DMS53 treated with DMSO at 0.1 percent for 48 hours (cell line): ENCODE data around the gene WDR74.
"Not testable (repeated sequence)": the region's sequence is repeated elsewhere in the genome, so short reads cannot be mapped to it uniquely, and the experiment has no call there.

ENCODE experiments used
- DNase-seq: peaks from one replicate; lab custom pipeline; 2025; ENCODE audit not compliant: unreplicated experiment; lab: John Stamatoyannopoulos, UW

The WDR74 gene

DNA sequence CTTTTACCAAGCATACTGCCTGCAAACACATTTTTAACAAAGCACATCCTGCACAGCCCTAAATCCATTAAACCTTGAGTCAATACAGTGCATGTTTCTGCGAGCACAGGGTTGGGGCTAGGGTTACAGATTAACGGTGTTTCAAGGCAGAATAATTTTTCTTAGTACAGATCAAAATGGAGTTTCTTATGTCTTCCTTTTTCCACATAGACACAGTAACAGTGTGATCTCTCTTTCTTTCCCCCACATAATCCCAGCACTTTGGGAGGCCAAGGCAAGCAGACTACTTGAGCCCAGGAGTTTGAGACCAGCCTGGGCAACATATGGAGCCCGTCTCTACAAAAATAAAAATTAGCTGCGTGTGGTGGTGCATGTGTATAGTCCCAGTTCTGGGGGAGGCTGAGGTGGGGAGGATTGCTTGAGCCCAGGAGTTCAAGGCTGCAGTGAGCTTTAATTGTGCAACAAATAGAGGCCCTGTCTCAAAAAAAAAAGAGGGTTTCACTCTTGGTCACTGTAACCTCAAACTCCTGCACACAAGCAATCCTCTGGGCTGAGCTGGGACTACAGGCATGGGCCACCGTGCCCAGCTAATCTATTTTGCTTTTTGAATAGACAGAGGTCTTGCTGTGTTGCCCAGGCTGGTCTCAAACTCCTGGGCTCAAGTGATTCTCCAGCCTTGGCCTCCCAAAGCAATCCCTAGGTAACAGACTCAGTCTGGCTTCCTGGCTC, 21.6 kb upstream of the WDR74 start:
- no peak for DNase-seq

- DNase-seq = not testable (repeated sequence)
Observed at GRCh38 chr11:62859281-62859703, 19.9 kb upstream of the WDR74 start.

- no peak for DNase-seq
Observed at GRCh38 chr11:62858201-62858600, 18.8 kb upstream of the WDR74 start.

DNA sequence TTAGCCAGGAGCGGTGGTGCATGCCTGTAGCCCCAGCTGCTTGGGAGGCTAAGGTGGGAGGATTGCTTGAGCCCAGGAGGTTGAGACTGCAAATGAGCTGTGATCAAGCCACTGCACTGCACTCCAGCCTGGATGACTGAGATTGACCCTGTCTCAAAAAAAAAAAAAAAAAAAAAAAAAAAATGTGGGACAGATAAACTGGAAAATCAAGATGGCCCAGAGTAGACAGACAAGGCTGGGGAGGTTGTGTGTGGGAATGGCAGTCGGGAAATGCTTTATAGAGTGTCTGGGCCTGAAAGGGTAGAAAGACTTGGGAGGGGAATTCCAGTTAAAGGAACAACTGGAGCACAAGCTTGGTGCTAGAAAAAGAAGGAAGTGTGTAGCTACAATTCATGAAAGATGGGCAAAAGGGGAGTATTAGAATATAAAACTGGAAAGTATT, 18.2 kb upstream of the WDR74 start:
- peak; percentile 30 for DNase-seq

GRCh38 chr11:62856333-62856895, 17.0 kb upstream of the WDR74 start:
- DNase-seq = no peak

DNA sequence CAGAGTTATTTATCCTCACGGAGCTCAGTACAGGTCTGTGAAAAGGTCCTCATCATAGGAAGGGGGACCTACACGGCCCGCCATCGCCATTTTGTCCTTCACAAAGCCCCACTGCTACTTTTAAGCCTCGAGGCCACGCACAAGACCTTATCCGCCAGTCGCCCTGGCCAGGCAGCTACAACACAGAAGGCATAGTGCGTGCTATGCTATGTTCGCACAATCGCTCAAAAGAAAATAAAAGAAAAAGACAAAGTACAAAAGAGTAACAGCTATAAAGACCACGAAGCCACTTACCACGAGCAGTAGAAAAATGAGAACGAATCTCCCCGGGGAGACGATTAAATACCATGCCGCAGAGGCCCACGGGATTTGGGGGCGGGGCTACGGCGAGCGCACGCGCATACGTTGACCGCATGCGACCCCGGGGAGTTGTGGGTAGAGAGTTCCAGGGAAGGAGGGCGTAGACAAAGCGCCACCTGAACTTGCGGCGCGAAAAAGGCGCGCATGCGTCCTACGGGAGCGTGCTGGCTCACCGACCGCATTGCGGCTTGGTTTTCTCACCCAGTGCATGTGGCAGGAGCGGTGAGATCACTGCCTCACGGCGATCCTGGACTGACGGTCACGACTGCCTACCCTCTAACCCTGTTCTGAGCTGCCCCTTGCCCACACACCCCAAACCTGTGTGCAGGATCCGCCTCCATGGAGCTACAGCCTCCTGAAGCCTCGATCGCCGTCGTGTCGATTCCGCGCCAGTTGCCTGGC, 16.4 kb upstream of the WDR74 start:
- peak; percentile 95 for DNase-seq

DNA sequence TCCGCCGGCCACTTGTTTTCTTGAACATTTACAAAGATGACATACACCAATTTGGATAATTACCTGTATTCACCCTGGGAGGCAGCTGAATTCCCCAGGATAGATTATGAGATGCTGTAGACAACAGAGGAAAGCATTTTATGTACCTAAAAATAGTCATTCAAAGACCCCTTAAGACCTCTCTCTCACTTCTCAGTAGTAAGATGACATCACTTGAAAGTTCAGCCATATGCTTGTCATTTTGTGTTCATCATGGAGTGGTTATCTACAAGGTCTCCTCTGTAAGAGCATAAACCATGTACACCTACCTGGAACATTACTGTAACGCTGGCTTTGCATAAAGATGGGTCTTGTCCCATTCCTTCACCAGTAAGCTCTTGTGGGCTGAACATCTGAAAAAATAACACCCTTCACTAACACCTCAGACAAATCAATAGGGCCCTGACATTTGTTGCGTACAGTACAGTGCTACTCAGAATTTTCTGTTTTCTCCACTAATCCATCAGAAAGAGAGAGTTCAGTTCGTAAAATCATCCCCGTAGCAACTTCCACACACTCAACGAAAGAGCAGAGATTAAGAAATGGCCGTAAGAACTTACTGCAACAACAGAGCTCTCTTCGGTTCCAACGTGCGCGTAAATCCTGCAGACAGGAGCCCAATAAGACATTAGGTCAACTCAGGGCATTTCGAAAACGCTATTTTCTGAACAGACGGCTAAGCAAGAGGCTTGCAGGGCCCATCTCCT, 15.6 kb upstream of the WDR74 start:
- DNase-seq = no peak

DNA sequence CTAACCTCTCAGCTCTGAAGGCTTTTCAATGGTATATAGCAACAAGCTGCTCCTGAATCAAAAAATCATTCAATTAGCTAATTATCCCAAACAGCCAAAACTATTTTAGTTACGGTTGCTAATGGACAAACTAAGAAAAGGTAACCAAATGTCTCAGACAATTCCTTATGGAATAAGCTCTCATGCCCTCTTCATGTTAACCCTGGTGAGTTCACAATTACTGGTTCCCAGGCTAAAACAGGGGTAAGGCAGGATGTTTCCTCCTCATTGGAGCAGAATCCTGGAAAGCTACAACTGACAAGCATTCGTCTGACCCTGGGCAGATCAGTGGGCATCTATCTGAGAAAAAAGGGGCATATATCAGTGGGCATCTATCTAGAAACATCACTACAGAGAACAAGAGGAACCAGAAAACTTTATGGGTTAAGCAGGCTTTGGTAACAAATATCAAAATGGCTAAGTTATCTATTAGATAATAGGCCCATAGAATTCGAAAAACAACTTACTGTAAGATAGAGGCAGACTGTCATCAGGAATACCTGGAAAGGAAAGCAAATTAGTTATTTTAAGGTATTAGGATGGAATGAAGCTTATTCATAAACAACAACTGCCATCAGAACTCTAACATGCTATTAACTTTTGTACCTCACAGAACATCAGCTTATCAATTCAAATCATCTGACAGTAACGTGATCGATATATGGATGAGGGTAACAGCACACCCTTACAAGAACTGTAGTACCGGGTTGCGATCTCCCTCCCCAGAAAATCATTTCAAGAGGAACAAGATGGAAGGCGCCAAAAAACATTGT, 14.8 kb upstream of the WDR74 start:
- no peak for DNase-seq

DNA sequence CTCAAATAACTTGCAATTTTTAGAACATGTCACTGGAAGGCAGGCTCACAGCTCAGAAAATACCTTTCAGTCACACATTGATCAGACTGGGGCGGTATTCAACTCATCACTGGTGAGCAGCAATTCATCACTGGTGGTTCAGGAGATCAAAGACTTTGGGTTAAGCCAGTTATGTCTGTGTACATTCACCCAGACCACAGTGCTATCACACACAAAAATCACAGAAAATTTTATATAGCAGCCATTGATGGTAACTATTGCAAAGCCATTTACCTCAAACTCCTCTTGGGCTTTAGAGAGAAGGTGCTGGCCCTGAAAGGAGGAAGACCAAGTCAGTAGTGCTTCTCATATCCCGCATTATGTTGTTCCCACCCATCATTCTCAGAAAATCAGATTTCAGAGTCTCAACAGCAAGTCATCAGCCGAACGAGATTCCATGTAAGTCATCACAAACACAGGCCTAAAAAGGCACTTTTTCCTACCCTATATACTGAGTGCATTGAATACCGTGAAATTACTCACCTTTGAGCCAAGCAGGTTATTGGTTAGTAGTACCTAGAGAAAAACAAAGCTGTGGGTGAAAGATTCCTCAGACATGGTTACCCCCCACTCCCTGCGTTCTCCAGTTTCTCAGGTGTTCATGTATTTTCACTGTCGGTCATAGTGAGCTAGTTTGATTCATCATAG, 14.0 kb upstream of the WDR74 start:
- no peak for DNase-seq

- no peak for DNase-seq
Observed at GRCh38 chr11:62852523-62853188, 13.3 kb upstream of the WDR74 start.

DNA sequence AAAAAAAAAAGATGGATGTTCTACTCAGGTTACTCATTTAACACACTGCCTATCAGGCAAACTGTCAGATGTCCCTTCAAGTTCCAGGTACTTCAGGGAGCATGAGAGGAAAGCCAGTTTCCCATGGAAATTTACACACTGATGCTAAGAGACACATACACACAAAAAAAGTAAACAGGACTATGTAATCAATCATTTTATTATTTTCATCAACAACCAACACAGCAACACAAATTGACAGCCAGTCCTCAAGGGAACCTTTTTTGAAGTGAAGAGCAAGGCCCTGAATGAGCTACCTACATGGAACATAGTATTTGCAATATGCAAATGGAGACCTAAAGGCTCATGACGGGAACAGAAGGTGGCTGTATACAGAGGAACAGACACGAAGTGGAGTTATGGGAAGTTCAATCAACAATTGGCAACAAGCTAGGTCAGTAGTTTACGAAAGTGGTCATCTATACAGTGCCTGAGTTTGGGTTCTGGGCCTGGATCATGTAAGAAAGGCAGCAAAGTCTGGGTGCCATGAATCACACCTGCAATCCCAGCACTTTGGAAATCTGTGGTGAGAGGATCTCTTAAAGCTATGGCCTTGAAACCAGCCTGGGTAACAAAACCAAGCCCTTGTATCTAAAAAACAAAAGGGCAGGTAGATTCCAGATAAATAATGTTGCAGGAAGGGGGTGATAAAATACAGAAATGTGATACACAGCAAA, 12.6 kb upstream of the WDR74 start:
- DNase-seq = peak; percentile 71

DNA sequence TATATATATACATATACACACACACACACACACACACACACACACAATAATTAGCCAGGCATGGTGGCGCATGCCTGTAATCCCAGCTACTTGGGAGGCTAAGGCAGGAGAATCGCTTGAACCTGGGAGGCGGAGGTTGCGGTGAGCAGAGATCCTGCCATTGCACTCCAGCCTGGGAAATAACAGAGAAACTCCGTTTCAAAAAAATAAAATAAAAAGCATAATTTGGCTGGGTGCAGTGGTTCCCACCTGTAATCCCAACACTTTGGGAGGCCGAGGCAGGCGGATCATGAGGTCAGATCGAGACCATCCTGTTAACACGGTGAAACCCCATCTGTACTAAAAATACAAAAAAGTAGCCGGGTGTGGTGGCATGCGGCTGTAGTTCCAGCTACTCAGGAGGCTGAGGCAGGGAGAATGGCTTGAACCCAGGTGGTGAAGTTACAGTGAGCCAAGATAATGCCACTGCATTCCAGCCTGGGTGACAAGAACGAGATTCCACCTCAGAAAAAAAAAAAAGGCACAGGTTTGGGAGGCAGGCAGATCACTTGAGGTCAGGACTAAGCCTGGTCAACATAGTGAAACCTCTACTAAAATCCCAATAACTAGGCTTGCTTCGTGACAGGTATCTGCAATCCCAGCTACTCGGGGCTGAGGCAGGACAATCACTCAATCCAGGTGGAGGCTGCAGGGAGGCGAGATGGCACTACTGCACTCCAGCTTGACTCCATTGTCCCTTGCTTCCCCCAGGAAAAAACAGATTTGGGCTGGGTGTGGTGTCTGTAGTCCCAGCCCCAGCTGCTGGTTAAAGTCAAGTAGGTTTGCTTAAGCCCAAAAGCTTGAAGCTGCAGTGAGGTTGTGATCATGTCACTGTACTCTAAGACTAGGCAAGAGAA, 11.8 kb upstream of the WDR74 start:
- DNase-seq = peak; percentile 60

DNA sequence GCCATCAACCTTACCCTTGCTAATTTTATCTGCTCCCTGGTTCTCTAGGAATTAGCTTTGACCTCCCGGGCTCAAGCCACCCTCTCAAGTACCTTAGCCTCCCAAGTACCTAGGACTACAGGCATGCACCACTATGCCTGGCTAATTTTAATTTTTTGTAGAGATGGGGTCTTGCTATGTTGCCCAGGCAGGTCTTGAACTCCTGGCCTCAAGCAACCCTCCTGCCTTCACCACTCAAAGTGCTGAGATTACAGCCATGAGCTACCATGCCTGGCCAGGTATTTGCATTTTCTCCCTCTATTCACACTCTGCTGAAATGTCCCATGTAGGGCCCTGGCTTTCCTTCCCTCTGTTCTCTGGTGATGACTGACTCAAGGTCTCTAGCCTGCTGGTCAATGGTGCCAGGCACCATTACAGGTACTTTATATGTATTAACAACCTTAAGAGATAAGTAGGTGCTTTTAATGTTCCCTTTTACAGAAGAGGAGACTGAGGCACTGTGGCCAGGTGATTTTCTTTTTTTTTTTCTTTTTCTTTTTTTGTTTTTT, 8.5 kb upstream of the WDR74 start:
- DNase-seq = no peak

DNA sequence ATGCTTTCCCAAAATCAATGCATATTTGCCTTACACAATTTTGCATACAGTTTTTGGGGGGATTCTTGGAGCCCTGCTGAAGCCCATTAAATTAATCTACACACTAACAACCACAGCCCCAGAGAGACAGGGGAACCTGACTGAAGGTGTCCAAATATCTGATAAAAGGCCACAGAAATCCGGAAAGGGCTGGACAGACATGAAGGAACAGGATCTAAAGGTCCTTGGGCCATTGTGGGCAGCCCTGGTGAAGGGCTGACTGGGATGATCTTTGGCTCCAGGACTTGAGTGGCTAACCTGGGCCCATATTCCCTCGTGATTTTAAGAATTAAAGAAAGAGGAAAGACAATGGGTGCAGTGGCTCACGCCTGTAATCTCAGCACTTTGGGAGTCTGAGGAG, 6.8 kb upstream of the WDR74 start:
- DNase-seq = no peak

DNA sequence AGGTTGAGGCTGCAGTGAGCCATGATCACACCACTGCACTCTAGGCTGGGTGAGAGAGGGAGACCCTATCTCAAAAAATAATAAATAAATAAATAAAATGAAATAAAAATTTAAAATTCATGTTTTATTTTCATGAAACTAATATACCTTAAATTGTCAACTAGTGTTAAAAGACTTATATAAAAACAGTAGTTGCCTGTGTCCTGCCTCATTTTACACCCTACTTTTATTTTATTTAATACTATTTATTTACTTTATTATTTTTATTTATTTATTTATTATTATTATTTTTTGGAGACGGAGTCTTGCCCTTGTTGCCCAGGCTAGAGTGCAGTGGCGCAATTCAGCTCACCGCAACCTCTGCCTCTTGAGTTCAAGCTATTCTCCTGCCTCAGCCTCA, 4.8 kb upstream of the WDR74 start:
- no peak for DNase-seq

DNA sequence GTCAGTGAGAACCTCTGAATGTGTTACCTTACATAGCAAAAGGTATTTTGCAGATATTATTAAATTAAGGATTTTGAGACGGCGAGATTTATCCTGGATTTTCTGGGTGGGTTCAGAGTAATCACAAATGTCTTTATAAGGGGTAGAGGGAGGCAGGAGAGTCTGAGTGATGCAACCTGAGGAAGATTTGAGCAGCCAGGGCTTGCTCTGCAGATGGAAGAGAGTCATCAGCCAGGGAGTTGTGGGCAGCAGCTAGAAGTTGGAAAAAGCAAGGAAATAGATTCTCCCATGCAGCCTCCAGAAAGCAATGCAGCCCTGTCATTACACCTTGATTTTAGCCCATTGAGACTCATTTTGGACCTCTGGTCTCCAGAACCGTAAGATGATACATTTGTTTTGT, 4.1 kb upstream of the WDR74 start:
- DNase-seq = no peak

- not testable (repeated sequence) for DNase-seq
Observed at GRCh38 chr11:62842891-62843290, 3.5 kb upstream of the WDR74 start.
